Epithelial cell of prostate (primary cell): ENCODE data around the gene EFR3B.

ENCODE experiments used
- DNase-seq: peaks from one replicate; pipeline ENCODE4 v3.0.0-alpha.2; 2011; ENCODE audit warnings: low read depth, low spot score
- H3K27ac ChIP-seq: fragments of 450-650 bp; 2 replicates; pipeline ENCODE4 v1.5.1; 2017; ENCODE audit warnings: mild to moderate bottlenecking

Gene EFR3B

DNA sequence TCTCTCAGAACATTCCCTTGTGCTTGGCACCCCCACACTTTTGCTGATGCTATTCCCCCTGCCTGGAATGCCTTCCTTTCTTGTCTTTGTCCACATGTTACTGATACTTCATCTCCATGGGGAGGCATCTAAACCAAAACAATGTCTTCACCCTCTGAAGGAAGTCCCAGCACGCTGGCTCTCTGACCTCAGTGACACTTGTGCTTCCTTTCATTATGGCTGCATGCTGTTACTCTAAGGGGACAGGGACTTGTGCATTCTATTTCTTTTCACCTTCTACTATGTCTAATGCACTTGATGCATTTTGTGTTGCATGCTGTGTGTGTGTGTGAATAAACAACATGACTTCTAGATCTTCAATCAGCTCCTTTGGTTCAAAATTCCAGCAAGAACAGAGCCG lies 24.6 kb downstream of the EFR3B start:
- DNase-seq: no peak

DNA sequence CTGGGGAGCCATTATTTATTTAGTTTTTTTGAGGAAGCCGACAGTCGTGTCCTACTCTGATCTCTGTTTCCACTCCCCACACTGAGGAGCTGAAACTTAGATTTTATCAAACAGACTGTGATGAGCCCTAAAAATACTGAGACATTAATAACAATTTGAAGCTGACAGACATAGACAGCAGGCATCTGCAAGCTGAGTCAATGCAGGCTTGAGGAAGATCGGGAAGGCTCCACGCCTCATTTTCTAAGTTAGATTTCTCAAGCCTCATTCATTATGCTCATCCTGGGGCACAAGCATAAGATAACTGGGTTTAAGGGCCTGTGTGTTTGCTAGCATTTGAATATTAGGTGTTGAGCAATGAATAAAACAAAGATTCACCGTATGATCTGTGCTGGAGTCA lies 26.3 kb downstream of the EFR3B start:
- no peak for DNase-seq
- H3K27ac ChIP-seq: no peak overlapping the region

More for the DNA sequence above, 24.6 kb downstream of the EFR3B start:
- no peak overlapping the region for H3K27ac ChIP-seq

DNA sequence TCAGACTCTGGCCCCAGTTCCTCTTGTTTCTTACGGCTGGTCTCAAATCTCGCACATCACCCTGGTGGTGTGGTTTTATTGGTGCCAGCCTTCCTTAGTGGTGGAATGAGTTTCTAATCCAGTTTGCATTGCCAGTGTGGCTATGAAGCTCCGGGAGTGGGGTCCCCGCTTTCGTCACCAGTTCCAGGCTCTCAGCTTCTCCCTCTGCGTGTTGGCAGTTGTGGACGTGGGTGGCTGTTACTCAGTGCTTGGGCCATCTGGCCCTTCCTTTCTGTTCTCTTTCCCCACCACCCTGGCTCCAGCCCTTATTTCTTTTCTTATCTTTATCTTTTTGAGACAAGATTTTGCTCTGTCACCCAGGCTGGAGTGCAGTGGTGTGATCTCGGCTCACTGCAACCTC lies 30.1 kb downstream of the EFR3B start:
- H3K27ac ChIP-seq: no peak overlapping the region
- DNase-seq: no peak

DNA sequence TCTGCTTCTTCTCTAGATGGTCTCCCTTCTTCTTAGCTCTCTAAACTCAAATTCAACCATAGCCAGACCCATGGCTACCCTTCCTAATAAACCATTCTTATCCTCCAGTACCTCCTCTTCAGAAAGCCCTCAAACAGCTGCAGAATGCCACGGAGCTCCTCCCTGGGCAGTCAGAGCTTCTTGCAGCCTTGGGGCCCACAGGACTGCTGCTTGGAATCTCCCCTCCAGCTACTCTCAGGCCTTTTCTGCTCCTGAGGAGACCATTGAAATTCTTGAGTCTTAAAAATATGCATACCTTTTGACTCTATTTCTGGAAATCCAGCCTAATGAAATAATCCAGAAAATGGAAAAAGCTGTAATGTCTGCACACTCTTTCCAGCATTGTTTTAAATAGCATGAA lies 30.7 kb downstream of the EFR3B start:
- H3K27ac ChIP-seq: no peak overlapping the region
- no peak for DNase-seq

DNA sequence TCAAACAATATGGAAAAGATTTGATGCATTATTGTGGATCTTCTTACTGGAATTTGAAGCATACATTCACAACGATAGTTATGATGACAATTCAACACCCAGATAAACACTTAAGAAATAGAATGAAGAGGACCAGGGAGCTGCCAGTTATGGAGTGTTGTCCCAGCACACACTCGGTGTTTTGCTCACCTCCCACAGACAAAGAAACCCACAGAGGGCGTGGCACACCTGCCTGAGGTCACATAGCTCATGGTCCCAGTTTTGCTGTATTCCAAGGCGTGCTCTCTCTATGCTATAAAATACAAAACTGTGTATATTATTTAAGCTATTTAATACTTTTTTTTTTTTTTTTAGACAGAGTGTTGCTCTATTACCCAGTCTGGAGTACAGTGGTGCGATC lies 31.1 kb downstream of the EFR3B start:
- DNase-seq: no peak
- H3K27ac ChIP-seq: no peak overlapping the region

DNA sequence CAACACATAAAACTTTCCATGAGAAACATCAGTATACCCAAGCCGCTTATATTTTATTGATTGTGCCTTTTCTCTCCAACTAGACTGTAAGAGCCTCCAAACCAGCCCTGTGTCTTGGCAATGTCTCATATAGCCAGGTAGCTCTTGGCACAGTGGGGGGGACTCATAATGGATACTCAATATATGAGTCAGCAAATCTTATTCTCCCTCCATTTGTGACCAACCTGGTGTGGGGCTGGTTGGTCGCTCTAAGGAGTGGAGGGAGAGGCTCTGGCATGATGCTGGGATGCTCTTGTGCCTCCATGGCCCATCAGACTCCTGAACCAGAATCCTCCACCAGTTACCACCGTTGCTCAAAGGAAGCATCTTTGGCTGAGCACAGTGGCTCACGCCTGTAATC lies 32.0 kb downstream of the EFR3B start:
- no peak overlapping the region for H3K27ac ChIP-seq
- no peak for DNase-seq

DNA sequence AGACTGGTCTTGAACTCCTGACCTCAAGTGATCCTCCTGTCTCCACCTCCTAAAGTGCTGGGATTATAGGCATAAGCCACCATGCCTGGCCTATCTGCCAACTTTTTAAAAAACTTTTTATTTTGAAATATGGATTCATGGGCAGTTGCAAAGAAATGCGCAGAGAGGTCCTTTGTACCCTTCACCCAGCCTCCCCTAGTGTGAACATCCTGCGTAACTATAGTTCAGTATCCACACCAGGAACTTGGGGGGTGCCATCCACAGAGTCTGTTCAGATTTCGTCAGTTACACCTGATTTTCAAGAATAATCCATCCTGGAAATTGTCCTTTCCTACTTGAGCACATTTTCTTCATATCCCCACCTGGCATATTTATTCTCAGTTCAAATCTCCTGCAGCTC lies 33.0 kb downstream of the EFR3B start:
- H3K27ac ChIP-seq: no peak overlapping the region
- DNase-seq: no peak

DNA sequence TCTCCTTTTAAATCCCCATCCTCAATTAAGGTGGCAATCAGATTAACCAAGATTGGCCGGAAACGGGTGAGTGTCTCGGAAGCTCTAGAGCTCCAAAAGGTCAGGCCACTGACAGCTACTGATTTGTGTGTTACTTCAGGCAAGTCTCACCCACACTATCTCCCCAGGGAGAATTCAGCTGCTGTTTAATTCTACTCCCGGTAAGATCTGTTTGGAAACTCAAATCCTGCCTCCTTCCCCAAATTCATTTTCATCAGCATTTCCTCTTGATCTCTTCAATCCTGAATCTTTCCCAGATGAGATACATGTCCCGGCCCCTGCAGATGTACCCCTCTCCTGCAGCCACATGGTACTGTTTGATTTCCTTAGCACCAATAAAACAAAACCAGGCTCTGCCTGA lies 34.9 kb downstream of the EFR3B start:
- H3K27ac ChIP-seq: no peak overlapping the region
- no peak for DNase-seq

DNA sequence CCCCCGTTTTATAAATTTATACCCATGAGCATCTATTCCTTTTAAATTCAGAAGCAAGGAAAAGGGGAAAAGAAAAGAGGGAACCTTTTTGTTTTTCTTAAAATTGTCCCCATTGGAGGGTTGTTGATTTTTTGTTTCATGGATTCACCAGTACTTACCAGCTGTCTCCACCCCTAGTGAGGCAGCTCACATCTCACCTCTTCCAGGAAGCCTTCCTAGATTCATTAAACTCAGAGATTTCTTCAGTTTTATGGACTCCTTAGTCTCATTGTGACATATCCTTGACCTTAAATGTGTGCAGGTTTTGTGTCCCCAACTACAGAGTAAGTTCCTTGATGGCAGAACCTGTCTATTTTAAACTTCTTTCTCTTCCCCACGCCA lies 35.9 kb downstream of the EFR3B start:
- DNase-seq: no peak
- H3K27ac ChIP-seq: no peak overlapping the region

DNA sequence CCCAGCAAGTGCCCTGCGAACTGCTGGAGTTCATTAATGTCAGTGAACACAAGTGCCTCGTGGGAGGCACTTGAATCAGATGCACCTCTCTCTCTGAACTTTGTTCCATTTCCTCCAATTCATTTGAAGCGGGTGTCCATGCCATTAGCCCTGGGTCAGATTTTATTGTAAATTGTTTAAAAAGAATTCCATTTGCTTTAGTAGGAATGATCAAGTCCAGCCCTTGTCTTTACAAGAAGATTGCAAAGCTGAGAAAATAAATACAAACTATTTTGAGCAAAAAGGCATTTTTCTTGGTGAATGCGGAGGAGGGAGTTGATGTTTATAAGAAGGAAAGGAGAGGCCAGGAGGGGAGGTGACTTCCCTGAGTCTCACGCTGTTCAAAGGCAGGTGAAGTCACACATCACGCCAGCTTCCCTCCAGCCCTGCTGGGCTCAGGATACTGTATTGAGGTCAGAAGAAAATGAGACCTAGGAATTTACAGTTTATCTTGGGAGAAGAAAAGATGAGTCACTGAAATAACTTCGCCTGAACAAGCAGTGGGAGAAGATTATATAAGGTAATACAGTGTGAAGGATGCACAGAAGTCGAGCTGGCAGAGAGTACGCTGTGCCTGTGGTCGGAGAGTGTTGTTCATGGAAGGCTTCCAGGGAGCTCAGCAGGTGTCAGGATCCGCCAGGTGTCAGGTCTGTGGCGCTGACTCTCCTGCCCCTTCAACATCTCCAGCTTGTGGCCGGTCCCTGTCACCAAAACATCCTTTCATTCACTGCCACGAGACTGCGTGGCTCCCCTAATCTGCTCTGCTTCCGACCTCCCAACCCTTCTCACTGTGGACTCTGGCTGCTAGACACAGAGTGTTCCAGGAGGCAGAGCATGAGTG lies 36.5 kb downstream of the EFR3B start:
- no peak overlapping the region for H3K27ac ChIP-seq
- DNase-seq: peak; percentile 46

DNA sequence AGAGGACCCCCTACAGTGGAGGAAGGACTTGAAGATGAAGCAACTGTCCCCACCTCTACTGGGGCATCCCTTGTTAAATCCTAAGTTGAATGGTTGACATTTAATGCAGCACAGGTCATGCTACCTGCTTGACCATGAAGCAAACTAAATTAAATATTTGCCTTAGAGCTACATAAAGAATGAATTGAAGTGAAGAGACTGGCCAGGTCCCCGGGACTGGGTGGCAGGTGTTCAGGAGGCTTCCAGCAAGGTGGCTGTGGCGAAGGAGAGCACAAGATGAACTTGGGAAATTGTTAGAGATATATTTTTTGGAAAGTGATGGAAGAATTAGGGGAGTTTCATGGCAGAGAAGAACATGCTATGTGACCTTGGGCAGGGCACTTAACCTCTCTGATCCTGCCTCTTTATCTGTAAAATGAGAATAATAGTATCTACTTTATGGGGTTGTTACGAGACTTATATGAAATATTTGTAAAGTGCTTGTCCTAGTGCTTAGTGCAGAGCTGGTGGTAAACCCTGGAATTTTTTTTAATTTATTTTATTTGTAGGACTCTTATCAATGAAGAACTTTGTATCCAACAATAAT lies 37.3 kb downstream of the EFR3B start:
- no peak overlapping the region for H3K27ac ChIP-seq
- DNase-seq: no peak

DNA sequence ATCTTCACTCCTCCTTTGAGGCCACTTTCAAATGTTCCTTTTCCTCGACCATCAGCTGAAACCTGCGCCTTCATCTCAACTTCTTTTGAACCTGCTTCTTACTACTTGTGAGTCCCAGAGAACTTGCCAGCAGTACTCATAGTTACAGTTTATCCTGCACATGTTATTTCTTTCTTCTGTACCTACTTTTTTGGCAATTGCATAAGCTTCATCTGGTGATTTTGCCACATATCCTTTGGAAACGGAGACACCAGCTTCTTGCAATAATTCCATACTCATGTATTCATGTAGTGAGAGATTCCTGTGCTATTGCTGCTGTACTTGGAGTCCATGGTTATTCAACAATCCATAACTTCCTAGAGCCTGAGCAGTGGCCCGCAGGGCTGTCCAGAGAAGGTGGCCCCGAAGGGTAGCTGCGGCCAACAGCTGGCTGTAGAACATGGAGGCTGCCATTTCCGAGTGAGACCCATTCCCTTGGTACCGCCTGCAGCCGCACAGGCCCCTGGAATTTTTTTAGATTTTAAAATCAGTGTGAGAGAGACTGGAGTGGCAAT lies 39.4 kb downstream of the EFR3B start:
- no peak overlapping the region for H3K27ac ChIP-seq
- no peak for DNase-seq

DNA sequence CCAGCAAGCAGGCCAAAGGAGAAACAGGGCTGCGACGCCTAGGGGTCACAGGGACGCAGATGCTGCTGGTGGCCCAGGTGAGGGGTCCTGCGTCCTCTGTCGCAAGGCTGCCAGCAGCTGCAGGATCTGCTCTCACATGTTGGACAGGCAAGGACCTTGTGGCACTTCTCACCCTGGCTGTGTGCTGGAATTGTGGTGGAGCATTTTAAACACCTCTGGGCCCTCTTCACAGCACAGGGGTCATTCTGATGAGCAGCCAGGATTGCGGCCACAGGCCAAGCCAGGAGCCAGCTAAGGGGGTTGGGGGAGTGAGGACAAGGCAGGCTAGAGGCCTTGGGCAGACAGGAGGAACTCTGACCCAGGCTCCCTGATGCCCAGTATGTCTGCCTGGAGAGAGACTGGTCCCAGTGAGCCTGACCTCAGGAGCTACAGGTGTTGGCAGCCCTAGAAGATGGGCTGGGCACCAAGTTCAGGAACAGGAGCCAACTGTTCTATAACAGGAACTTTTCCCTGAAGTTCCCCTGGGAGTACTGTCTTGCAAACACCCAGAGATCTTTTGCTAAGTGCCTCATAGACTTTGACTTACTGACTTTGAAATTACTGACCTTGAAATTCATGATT lies 40.2 kb downstream of the EFR3B start:
- DNase-seq: no peak
- H3K27ac ChIP-seq: no peak overlapping the region

DNA sequence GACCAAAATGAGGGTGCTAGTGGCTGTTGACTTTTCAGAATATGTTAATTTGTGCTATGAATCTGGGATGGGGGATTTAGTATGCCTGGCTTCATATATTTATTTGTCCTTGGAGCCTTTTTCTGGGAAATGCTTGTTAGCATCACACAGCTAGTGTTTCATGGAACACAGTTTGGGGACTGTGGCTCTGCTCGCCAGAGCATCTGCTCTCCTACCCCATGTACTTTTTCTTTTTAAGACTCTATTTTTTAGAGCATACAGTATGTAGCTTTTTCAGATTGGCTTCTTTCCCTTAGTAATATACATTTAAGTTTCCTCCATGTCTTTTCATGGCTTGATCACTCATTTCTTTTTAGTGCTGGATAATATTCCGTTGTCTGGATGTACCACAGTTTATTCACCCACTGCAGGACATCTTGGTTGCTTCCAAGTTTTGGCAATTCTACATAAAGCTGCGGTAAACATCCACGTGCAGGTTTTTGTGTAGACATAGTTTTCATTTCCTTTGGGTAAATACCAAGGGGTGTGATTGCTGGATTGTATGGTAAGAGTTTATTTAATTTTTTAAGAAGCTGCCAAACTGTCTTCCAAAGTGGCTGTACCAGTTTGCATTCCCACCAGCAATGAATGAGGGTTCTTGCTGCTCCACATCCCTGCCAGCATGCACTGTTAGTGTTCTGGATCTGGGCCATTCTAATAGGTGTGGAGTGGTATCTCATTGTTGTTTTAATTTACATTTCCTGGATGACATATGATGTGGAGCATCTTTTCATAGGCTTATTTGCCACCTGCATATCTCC lies 44.1 kb downstream of the EFR3B start:
- no peak overlapping the region for H3K27ac ChIP-seq
- DNase-seq: no peak

DNA sequence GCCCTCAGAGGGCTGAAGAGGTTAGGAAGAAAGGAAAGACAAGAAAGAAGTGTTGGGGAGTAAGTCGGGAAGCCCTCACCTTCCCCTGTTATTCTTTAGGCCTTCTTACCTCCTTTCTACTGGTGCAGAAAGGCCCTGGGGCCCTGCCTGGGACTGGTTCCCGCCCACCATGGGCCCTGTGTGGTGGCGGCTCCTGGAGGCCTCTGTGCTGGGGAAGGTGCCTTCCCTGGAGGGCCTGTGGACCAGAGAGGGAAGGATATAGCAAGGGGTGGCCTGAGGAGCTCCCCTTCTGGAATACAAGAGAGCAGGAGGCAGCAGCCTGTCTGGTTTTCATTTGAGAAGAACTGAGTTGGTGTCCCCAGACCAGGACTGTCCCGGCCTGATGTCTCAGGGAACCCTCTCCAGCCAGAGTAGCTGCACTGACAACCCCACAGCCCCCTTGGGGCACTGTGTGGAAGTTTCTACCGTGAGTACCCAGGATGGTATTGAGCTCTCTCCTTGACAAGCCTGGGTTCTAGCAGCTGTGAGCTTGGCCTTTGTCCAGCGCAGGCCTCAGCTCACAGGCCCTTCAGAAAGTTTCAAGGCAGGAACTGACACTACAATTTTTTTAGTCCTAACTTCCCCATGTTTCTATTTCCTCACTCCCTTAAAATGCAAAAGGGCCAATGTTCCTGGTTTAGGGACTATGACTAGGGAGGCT lies 47.1 kb downstream of the EFR3B start:
- no peak overlapping the region for H3K27ac ChIP-seq

DNA sequence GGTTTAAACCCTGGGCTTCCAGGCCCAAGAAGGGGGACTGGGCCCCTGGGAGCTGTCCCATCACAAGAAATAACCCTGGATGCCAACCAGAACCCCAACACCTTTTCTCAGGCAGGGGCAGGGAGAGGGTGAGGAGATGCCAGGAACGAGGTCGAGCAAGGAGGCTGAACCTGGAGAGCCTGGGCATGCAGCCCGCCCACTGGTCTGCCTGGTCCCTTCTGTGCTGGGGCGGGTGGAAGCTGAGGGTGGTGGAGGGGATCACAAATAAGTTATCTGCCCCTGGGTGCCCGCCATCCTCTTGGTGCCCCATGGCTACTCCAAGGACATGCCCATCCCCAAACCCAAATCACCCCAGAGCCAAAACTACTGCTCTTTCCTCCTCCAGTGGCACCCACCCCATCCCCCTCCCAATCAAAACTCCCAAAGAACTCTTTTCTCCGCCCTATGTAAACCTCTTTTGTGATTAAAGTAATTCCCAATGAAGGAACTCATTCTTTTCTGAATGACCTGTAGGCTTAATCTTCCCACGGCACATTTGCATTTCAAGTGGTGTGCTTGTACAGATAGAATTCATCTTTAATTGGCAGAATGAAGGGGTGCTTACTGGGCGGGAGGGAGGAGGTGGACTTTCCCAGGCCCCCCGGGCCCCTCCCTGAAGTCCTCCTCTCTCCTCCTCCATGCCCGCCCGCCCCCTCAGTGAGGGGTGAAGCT lies 47.9 kb downstream of the EFR3B start:
- H3K27ac ChIP-seq: no peak overlapping the region
- DNase-seq: no peak

More for the DNA sequence above, 47.1 kb downstream of the EFR3B start:
- DNase-seq: no peak

DNA sequence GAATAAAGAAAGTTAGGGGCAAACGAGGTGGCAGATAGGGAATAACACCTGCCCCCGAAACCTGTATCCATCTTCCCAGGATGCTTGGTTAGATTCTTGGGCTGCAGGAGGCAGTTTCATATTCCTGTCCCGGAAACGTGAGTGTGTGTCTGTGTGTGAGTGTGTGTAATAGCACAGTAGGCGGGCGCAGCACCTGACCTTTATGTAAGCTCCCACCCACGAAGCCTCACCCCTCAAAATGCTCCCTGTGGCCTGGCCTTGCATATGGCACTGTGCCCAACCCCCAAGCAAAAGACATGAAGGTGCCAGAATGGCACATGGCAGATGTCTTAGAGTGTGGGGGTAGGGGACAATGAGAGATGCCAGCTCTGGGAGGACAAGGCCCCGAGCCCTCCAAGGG lies 48.9 kb downstream of the EFR3B start:
- no peak overlapping the region for H3K27ac ChIP-seq
- no peak for DNase-seq

DNA sequence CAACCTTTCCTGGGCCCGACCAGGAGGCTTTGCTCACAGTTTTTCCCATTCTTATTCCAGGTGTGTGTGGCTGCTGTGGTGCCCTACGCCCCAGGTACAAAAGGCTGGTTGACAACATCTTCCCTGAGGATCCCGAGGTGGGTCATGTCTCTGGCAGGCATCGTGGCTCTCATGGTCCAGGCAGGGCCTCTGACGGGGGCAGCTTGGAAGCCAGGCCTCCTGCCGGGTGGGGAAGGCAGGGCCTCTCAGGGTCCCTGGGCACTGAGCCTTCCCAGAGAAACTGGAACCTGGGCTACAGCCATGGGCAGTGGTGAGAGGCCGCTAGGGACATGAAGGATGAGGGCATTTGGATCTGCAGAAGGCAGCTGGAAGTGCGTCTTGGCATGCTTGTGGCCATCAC lies 49.4 kb downstream of the EFR3B start:
- DNase-seq: no peak
- no peak overlapping the region for H3K27ac ChIP-seq

DNA sequence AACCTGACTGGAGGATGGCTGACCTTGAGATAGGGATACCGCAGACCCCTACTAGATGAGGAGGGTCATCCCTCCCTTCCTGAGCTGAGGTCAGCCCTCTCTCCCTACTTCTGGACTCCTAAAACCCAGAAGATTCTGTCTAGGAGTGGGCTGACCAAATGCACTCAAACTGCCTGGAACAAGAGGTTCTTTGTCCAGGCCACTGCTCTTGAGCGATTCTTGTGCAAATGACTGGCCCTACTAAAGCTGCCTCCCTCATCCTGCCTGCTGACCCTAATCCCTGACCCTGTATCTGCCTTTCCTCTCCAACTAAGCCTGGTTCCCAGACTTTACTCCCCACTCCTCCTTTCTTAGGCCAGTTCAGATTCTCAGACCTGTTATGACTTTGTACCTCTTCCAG lies 56.2 kb downstream of the EFR3B start:
- no peak for DNase-seq
- H3K27ac ChIP-seq: no peak overlapping the region
